T-helper 2 cell treated with Interferon-gamma antibody and Interleukin-4, amounts not matched to agents 100 ng/mL and 5 ng/mL, for 36 hours (primary cell): ENCODE results near the gene AKR1C1. TPM values are rescaled to one million over a fixed set of nuclear protein-coding genes. Genes with fewer than 3 reads are reported as not detected.
"Not testable (repeated sequence)": the region's sequence is repeated elsewhere in the genome, so short reads cannot be mapped to it uniquely, and the experiment has no call there.

Experiments
- intact Hi-C: fragments of 100-400 bp; cut with micrococcal nuclease; formaldehyde crosslinking; loops from one replicate; pipeline ENCODE4 v1.15.1; 2023
- total RNA-seq: library from RNA; stranded (reverse); gene quantifications from 2 replicates; pipeline ENCODE4 v1.2.3, GENCODE V29; 2022

AKR1C1 gene
- total RNA-seq, 1 donor from 2014 or later: 1.7 TPM

DNA sequence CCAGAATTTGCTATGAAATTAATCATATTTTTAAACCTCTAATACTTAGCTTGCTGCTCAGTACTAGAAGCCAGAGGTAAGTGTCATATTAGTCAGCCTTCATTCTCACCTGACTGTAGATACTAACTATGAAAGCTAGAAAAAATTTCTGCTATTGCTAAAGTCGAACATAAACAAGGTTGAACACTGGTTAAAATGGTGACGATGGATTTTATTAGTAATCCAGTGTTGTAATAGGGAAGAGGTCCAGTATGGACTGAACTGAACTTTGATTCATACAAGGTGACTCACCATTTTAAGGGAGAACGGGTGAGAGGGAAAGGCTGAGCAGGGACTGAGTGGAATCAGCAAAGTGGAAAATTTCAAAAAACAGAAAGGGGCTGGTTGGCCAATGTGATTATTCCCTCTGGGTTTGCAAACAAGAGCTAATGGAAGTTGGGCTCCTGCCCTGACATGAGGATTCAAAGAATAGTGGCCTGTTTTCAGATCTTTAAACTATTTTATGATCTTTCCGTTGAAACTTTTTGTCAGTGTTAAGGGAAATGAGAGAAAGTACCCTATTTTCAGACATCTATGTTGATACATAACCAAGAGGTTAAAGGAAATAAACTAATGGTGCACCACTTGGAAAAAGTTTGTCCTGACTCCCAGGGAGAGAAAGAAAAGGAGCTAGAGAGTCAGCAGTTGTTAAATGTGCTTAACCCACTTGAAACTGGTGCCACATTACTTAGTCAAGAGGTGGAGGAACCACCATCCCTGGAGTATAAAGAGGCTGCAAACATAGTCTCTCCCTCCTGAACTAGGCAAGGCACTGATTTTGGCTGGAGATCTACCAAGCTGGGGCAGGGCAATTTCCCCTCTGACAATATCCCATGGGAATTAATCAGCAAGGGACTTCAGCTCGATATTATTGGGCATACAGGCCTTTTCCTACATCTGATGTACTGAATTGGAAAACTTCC, 15.3 kb upstream of the AKR1C1 start:
- intact Hi-C loops: no loop called here

DNA sequence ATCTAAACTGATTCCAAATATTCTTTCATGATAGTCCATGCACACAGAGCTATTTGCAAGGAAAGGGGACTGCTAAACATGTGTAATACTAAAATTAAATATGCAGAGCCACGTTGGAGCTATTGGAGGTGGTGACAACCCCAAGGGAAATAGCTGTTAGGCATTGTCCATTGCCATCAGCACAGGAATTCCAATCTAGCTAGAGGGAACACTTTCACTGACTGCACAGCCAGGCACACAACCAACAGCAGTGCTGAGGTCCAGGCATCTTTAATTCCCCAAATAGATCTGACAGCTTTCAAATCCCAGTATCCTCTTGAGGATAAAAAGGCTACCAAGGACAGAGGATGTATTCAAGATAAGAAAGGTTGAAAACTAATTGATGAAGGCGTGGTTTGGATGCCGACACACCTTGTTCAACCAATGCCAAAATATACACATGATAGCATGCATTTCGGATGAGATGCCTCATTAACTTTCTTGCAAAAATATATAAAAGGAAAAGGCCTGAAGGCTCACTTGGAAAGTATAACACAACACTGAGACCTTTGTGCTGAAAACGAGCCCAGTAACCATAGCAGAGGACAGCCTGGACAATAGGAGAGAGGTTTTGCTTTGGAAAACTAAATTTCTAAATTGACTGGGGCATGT, 11.6 kb upstream of the AKR1C1 start:
- intact Hi-C loops: not testable (repeated sequence)

DNA sequence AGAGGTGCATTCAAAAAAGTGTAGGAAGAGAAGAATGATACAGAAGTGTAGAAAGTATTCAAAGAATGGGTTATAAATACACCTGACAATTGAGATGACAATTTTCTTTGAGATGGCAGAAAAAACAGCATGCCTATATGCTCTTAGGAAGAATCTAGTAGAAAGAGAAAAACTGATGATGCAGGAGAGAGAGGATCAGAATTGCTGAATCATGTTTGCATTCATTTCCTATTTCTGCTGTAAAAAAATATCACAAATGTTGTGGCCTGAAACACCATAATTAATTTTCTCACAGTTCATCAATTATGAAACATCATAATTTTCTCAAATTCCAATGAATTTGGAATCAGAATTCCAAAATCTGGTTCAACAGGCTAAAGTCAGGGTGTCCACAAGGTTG, 9.8 kb upstream of the AKR1C1 start:
- intact Hi-C loops: no loop called here

DNA sequence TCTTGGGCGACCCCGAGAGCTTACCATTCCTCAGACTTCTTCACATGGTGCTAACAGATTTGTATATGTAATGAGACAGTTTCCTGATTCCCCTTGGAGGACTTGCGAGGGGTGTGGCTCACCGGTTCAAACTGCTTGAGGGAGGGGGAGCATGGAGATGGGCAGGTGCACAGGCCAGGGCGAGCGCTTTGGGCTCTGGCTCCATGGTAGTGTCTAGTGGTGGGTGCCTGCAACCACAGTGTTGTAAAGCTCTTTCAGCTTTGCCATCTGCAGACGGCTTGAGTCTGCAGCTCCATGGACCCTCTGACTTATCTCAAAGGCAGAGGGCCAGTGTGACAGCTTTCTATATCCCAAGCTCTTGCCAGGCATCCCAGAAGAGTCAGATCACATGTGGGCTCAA, 7.1 kb upstream of the AKR1C1 start:
- intact Hi-C loops: not testable (repeated sequence)

DNA sequence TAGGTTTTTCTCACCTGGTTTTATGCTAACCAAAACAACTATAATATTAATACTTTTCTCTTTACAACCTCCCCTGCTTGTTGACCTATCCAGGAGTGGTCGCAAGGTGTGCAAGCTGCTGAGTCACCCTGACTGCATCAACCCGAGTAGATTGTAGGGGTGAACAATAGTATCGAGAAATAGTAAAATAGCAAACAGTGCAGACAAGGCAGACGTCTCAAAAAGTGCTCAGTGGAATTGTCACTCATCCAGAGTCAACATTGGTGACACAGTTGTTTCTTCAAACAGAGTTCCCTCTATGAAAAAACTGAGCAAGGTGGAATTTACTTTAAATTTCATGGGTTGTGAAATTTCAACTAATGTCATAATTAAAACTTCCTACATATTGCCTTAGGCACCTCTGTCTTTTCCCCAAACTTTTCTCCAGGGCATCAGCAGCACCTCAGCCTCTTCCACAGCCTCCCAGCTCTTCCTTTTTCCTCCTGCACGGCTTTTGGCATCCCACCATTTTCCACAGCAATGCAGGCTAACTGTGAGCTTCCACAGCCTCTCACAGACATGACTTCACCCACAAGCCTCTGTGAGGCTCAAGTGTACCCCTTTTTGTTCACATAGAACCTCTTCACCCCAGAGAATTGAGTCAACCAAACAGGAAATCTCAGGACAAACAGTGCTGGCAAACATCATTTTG, 6.1 kb upstream of the AKR1C1 start:
- intact Hi-C loops: not testable (repeated sequence)

DNA sequence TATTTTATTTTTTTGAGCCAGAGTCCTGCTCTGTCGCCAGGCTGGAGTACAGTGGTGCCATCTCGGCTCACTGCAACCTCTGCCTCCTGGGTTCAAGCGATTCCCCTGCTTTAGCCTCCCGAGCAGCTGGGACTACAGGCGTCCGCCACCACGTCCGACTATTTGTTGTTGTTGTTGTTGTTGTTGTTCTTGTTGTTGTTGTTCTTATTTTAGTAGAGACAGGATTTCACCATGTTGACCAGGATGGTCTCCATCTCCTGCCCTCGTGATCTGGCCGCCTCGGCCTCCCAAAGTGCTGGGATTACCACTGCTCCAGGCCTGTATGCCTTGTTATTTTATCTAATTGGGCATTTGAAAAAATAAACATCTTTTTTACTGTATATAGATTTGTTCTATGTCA, 1.7 kb upstream of the AKR1C1 start:
- intact Hi-C loops: not testable (repeated sequence)

DNA sequence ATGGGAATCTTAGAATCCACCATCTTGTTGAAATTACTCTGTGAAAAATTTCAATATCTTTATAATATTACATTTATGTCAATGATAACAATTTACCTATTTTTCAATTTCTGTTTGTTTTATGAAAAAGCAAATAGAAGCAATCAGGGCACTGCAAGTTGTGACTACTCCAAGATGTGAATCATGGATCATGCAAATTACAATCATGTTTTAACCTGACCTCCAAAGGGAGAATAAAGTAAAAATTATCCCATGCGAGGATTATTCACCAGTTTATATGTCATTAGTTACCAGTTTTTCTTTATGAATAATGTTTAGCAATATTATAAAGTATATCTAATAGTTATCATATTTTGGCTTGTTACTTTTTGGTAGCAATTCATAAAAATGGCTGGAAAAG, 907 bp upstream of the AKR1C1 start:
- intact Hi-C loops: not testable (repeated sequence)

DNA sequence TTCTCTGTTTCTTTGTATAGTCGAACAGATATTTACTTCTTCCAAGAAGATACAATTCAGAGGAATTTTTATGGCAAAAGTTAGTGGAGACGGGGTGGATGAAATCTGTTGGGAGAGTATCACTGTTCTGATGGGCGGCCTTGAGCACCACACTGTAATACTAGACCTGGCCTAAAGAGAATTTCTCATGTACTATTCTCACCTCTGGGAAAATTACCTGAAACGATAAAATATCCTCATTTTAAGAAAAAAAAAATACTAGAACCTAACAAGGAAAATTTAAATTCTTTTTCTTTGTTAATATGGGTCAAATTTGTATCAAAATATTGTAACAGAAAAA, 570 bp downstream of the AKR1C1 start:
- intact Hi-C loops: not testable (repeated sequence)

DNA sequence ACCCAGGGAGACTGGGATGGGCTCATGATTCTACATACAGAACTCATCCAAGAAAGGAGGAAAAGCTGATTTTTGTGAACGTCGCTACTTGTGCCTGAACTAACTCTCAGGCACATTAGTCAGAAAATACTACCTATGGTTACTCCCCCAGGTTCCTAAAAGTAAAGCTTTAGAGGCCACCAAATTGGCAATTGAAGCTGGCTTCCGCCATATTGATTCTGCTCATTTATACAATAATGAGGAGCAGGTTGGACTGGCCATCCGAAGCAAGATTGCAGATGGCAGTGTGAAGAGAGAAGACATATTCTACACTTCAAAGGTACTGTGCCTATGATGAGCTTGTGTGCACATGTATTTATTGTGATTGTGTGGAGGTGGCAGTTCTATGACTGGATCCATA, 2.5 kb downstream of the AKR1C1 start:
- intact Hi-C loops: not testable (repeated sequence)

DNA sequence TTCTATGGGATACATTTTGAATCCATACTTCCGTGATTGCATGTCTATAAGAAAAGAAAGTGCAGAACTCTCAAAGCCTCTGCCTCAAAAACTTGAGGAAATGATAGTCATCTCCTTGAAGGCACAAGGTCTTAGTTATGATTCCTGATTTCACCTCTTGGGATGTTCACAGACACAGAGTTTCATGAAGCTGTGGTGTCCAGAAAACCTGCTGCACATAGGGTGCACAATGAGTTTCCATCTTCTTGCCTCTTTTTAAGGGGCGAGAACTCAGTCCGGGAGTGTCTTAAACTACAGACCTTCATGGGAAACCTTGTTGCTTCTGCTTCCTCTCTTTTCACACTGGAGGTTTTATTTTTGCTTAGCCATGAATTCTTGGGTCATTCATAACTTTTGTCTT, 4.0 kb downstream of the AKR1C1 start:
- intact Hi-C loops: not testable (repeated sequence)

DNA sequence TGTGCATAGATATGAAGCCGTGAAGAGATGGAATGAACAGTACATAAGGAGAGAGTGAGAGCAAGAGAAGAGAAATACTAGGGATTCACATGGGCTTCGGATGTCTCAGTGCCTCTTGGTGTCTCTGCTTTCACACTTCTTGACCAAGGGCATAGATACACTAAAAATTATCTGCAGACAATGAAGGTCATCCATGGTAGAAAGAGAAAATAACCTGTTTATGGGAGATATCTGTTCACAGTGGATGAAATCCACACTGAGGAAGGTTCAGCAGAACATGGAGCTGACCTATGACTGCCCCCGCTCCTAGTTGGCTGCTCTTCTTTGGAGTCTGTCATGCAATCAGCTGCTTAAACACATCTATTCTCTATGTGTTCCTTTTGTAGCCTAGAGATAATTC, 6.1 kb downstream of the AKR1C1 start:
- intact Hi-C loops: not testable (repeated sequence)

DNA sequence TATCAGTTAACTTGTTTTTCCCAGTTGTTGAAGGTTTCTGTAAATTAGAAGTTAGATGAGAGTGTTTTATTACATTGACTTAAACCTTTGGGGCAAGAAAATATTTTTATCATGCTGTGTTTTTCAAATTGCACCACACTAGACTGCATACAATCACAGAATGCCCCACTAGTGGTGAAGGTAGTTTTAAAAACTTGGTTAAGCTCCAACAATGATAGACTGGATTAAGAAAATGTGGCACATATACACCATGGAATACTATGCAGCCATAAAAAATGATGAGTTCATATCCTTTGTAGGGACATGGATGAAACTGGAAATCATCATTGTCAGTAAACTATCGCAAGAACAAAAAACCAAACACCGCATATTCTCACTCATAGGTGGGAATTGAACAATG, 7.1 kb downstream of the AKR1C1 start:
- intact Hi-C loops: not testable (repeated sequence)

DNA sequence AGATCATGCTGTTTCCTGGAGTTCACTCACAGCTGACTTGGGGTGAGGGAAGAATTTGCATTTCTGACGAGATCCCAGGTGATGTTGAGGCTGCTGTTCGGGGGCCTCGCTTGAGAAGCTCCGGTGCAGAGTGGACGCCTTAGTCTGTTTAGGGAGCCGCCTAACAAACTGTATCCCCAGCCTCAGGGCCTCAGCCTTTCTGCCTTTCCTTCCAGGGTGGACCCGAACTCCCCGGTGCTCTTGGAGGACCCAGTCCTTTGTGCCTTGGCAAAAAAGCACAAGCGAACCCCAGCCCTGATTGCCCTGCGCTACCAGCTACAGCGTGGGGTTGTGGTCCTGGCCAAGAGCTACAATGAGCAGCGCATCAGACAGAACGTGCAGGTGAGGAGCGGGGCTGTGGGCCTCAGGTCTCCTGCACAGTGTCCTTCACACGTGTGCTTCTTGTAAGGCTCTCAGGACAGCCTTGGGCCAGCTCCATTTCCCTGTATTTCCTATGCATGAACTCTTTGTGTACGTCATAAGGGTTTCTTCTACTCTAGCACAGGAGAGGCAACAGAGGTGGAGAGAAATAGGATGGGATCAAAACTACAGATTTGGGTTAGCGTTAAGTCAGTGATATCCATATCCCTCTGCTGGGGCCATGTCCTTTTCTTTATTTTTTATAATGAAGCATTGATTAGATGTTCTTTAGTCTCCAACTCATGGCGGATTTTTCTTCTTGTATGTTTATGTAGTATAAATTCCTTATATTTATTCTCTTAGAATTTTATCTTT, 9.3 kb downstream of the AKR1C1 start:
- intact Hi-C loops: not testable (repeated sequence)

DNA sequence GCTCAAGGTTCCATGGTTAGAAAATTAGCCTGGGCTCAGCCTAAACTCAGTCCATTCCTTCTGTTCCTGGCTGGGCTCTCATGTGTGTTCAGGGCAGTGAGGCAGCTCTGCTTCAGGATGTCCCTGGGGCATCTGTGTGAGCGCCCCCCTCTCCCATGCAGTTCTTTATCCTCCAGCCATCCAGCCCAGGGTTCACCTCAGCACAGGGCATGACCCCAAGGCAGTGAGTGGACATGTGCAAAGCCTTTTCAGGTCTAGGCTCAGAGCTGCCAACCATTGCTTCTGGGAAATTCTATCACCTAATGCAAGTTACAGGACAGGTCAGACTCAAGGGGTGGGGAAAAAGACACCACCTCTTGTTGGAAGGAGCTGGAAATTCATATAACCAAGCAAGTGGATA, 10.1 kb downstream of the AKR1C1 start:
- intact Hi-C loops: not testable (repeated sequence)

DNA sequence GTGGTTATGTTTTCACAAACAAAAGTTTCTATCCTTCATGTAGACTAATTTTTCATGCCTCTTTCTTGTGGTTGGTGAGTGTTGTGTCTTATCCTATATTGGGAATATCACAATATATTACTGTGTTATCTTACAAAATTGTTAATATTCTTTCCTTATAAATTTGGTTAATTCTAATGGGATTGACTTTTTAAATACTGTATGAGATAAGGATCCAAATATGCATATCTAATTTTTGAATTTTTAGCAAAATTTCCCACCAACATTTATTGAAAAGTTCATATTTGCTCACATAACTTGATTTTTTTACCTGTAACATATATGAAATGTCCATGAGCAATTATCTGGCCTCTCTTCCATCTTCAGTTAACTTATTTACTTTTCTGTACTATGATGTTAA, 11.2 kb downstream of the AKR1C1 start:
- intact Hi-C loops: not testable (repeated sequence)

DNA sequence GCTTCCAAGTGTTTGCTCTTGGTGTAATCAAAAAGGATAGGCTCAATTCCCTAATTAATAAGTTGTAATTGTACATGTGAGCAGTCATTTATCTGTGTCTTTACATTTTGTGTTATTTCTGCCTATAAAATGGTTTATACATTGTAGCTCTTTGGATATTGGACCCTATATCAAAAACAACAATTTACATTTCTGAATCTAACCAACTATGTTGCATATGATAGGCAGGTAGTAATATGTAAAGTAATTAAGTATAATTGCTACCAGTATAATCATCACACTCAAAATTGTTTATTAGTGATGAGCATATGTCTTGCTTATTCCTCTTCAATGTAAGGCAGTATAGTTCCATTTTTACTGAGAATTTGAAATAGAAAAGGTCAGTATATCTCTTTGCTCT, 13.8 kb downstream of the AKR1C1 start:
- intact Hi-C loops: no loop called here

DNA sequence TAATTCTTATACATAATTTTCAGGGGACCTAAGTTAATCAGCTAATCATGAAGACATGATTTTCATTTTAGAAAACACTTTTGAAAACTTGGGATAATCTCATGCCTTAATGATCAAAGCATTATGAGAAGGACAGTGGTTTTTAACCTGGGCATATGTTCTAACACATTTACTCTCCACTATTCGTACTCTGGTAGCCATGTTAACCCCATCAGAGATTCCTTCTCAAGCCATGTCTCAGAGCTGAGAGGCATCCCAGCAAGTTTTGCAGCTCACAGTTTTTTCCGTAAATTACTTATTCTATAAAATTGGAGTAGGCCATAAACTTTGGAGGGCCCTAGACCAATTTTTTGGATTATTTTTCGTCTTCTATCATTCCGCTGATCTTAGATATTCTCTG, 15.7 kb downstream of the AKR1C1 start:
- intact Hi-C loops: no loop called here

DNA sequence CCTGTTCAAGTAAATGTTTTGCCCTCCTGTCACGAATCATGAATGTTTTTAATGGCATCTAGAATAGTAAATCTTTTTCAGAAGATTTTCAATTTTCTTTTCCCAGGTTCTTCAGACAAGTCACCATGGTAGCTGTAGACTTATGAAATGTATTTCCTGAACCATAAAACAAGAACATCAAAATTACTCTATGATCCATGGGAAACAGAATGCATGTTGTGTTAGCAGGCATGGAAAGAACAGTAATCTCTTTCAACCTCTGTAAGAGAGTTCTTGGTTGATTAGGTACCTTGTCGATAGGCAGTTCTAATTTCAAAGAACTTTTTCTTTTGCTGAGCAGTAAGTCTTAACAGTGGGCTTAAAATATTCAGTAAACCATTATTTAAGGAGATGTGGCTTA, 17.6 kb downstream of the AKR1C1 start:
- intact Hi-C loops: no loop called here

DNA sequence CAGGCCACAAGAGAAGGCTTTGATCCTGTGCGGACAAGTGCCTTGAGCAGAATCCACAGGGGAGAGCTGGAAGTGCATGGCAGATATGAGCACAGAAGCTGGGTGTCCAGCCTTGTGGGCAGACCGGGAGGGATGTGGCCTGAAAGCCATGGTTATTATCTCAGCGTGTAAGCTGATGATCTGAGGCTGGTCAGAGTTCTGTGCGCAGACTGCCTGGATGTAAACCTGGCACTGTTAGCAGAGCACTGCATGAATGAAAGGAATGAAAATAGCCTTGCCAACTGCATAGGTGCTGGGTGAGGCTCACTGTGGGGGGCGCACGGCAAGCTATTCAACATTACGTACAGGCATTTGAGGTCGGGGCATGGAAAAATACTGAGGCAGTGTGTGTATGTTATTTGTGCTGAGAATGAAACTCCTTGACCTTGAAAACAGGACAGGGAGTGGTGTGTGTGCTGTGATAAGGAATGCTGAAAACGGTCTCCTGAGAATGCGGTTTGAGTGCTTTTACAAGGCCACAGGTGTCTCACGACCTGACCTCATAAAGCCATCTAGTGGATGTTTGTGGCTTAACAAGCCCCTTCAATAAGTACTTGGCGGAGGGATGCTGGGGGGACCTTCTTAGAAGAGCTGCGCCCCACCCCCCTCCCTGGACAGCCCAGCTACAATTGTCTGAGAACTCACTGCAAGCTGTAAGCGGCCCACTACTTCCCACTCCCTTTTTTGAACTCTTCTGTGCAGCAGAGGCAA, 18.7 kb downstream of the AKR1C1 start:
- intact Hi-C loops: no loop called here

DNA sequence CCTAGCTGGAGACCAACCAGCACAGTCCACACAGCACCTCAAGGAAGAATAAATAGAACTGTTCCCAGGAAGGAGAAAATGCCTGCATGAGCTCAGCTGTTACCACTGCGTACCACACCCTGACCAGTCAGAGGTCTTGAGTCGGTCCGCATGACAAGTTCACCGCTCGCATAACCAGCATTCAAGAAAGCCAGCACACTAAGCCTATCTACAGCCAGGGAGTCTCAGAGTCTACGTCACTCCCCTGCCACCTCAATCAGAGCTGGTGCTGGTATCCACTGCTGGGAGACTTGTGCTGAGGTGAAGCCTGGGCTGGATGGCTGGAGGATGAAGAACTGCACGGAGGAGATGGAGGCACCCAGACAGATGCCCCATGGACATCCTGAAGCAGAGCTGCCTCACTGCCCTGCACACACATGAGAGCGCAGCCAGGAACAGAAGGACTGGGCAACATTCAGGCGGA, 19.6 kb downstream of the AKR1C1 start:
- intact Hi-C loops: no loop called here
